Activated CD4-positive, alpha-beta T cell treated with anti-CD3 and anti-CD28 coated beads for 36 hours (primary cell): Measurements from ENCODE around the gene TRAPPC8. TPM values are rescaled to one million over a fixed set of nuclear protein-coding genes. Genes with fewer than 3 reads are reported as not detected.
"Not testable (repeated sequence)": the region's sequence is repeated elsewhere in the genome, so short reads cannot be mapped to it uniquely, and the experiment has no call there.

Experiments used
- ATAC-seq: fragments of 200-7000 bp; cut with Tn5 transposase; one replicate; pipeline ENCODE4 v1.10.0; 2021; ENCODE audit warnings: mild to moderate bottlenecking, moderate library complexity
- CTCF ChIA-PET: fragments of 350-600 bp; sonication (Branson Sonifier 250); formaldehyde crosslinking; loops from one replicate; lab custom pipeline; 2021; ENCODE audit warnings: antibody characterized with exemption; lab: Charles Lee
- POLR2A ChIA-PET: fragments of 350-600 bp; sonication (Branson Sonifier 250); formaldehyde crosslinking; loops from one replicate; lab custom pipeline; 2021; ENCODE audit warnings: antibody characterized with exemption, inconsistent platforms; lab: Charles Lee
- DNase-seq: peaks from one replicate; pipeline ENCODE4 v3.0.0-alpha.2; 2020
- H3K27ac Mint-ChIP-seq: one replicate; pipeline ENCODE4 v1.8.0; 2021; ENCODE audit warnings: mixed read lengths
- H3K27me3 Mint-ChIP-seq: one replicate; pipeline ENCODE4 v1.8.0; 2021; ENCODE audit warnings: mixed read lengths
- H3K36me3 Mint-ChIP-seq: one replicate; pipeline ENCODE4 v1.8.0; 2021; ENCODE audit warnings: low read depth, mixed read lengths
- H3K4me1 Mint-ChIP-seq: one replicate; pipeline ENCODE4 v1.8.0; 2021; ENCODE audit warnings: mixed read lengths
- H3K4me3 Mint-ChIP-seq: one replicate; pipeline ENCODE4 v1.8.0; 2021; ENCODE audit warnings: mild to moderate bottlenecking, moderate library complexity, mixed read lengths
- H3K9me3 Mint-ChIP-seq: one replicate; pipeline ENCODE4 v1.8.0; 2021; ENCODE audit warnings: low read depth, mixed read lengths
- intact Hi-C, 2 experiments: fragments of 100-400 bp; cut with DNase I in 1 of 2; cut with micrococcal nuclease in 1 of 2; formaldehyde crosslinking; loops; one replicate each; pipeline versions ENCODE4 v1.14.2 to v1.15.1; 2022 to 2024; cut with DNase I, micrococcal nuclease
- total RNA-seq, 2 experiments: library from RNA; stranded (reverse); gene quantifications; one replicate each; pipeline ENCODE4 v1.2.3, GENCODE V29; 2021

The TRAPPC8 gene
- total RNA-seq, 2 experiments from 2014 or later, result 23.3 to 24.2 TPM

- ATAC-seq (no peak), DNase-seq (no peak)
- POLR2A ChIA-PET, result no interaction called here
- H3K27me3 Mint-ChIP-seq, result no peaks in the 10 kb centered on the region
- H3K9me3 Mint-ChIP-seq, result no peaks in the 10 kb centered on the region
- H3K4me1 Mint-ChIP-seq, result no peaks in the 10 kb centered on the region
- CTCF ChIA-PET, result no interaction called here
- H3K27ac Mint-ChIP-seq, result no peak overlapping the region
- H3K36me3 Mint-ChIP-seq, result no peaks in the 10 kb centered on the region
- intact Hi-C loops, result no loop called here
- no peak overlapping the region for H3K4me3 Mint-ChIP-seq
Observed at GRCh38 chr18:31965316-31965970, 22.5 kb upstream of the TRAPPC8 start.

GRCh38 chr18:31957728-31958127, 14.8 kb upstream of the TRAPPC8 start:
- ATAC-seq, result no peak
- Mint-ChIP-seq H3K4me3 (no peak overlapping the region), H3K36me3 (no peaks in the 10 kb centered on the region), H3K27ac (no peak overlapping the region), H3K9me3 (no peaks in the 10 kb centered on the region), H3K27me3 (no peaks in the 10 kb centered on the region), H3K4me1 (no peaks in the 10 kb centered on the region)
- CTCF ChIA-PET, result interaction anchor here (0.7 kb wide), 1 partner anchor 105 kb away, joined by 3 read pairs; no protein-coding TSS in a partner anchor
- POLR2A ChIA-PET, result no interaction called here
- intact Hi-C loops, result loop anchor here (1.0 to 5.0 kb wide), 6 partner anchors 60 to 401 kb away; partner anchors contain the start of gene RNF125 (in 1 of the 2)
- DNase-seq, result no peak

GRCh38 chr18:31954349-31954748, 11.4 kb upstream of the TRAPPC8 start:
- no peak for ATAC-seq
- no peak overlapping the region for H3K27ac Mint-ChIP-seq
- CTCF ChIA-PET, result no interaction called here
- H3K4me3 Mint-ChIP-seq, result no peak overlapping the region
- H3K27me3 Mint-ChIP-seq, result no peaks in the 10 kb centered on the region
- intact Hi-C loops, result loop anchor here in 1 of 2 experiments (5.0 kb wide), 1 partner anchor 33 kb away; no protein-coding TSS in a partner anchor
- no peak for DNase-seq
- no peaks in the 10 kb centered on the region for H3K36me3 Mint-ChIP-seq
- POLR2A ChIA-PET, result no interaction called here
- peaks cover 2% of the 10 kb centered on the region for H3K4me1 Mint-ChIP-seq
- no peaks in the 10 kb centered on the region for H3K9me3 Mint-ChIP-seq

- H3K4me3 Mint-ChIP-seq, H3K4me1 Mint-ChIP-seq, H3K9me3 Mint-ChIP-seq, H3K27me3 Mint-ChIP-seq, POLR2A ChIA-PET, ATAC-seq, H3K36me3 Mint-ChIP-seq, DNase-seq, H3K27ac Mint-ChIP-seq: not testable (repeated sequence)
- CTCF ChIA-PET, result interaction anchor here (0.9 kb wide), 1 partner anchor 12 kb away, joined by 4 read pairs; no protein-coding TSS in a partner anchor
- intact Hi-C loops, result loop anchor here in 1 of 2 experiments (5.0 kb wide), 1 partner anchor 34 kb away; no protein-coding TSS in a partner anchor
Observed at GRCh38 chr18:31953699-31954098, 10.8 kb upstream of the TRAPPC8 start.

GRCh38 chr18:31952223-31952622, 9.3 kb upstream of the TRAPPC8 start:
- ChIA-PET CTCF (interaction anchor here (1.1 kb wide), 1 partner anchor 9 kb away, joined by 3 read pairs; the partner anchor contains the start of gene TRAPPC8), POLR2A (no interaction called here)
- ATAC-seq (no peak), DNase-seq (no peak)
- H3K4me1 Mint-ChIP-seq, result peaks cover 2% of the 10 kb centered on the region
- no peak overlapping the region for H3K27ac Mint-ChIP-seq
- H3K36me3 Mint-ChIP-seq, result no peaks in the 10 kb centered on the region
- H3K27me3 Mint-ChIP-seq, result no peaks in the 10 kb centered on the region
- intact Hi-C loops, result loop anchor here in 1 of 2 experiments (5.0 kb wide), 1 partner anchor 35 kb away; no protein-coding TSS in a partner anchor
- no peak overlapping the region for H3K4me3 Mint-ChIP-seq
- no peaks in the 10 kb centered on the region for H3K9me3 Mint-ChIP-seq

- POLR2A ChIA-PET, result no interaction called here
Observed at GRCh38 chr18:31950583-31950982, 7.7 kb upstream of the TRAPPC8 start.

GRCh38 chr18:31948349-31948748, 5.4 kb upstream of the TRAPPC8 start:
- H3K4me1 Mint-ChIP-seq, result peaks cover 15% of the 10 kb centered on the region
- POLR2A ChIA-PET, ATAC-seq, H3K27ac Mint-ChIP-seq, CTCF ChIA-PET, DNase-seq, H3K9me3 Mint-ChIP-seq, H3K27me3 Mint-ChIP-seq, H3K36me3 Mint-ChIP-seq, H3K4me3 Mint-ChIP-seq: not testable (repeated sequence)
- intact Hi-C loops, result loop anchor here in 1 of 2 experiments (10.0 kb wide), 1 partner anchor 526 kb away; the partner anchor contains the start of gene GAREM1

More at GRCh38 chr18:31950583-31950982, 7.7 kb upstream of the TRAPPC8 start:
- H3K27me3 Mint-ChIP-seq, result no peaks in the 10 kb centered on the region
- H3K27ac Mint-ChIP-seq, result no peak overlapping the region
- H3K4me3 Mint-ChIP-seq, result no peak overlapping the region
- H3K9me3 Mint-ChIP-seq, result no peaks in the 10 kb centered on the region
- H3K4me1 Mint-ChIP-seq, result peaks cover 2% of the 10 kb centered on the region
- intact Hi-C loops, result loop anchor here in 1 of 2 experiments (5.0 kb wide), 1 partner anchor 37 kb away; no protein-coding TSS in a partner anchor
- no peaks in the 10 kb centered on the region for H3K36me3 Mint-ChIP-seq
- CTCF ChIA-PET, result interaction anchor here (0.9 to 1.5 kb wide), 2 partner anchors 16 to 121 kb away, joined by 3 read pairs; no protein-coding TSS in a partner anchor
- DNase-seq, result no peak
- no peak for ATAC-seq

GRCh38 chr18:31946305-31947046, 3.5 kb upstream of the TRAPPC8 start:
- ATAC-seq (no peak), DNase-seq (no peak)
- intact Hi-C loops, result loop anchor here in 1 of 2 experiments (10.0 kb wide), 1 partner anchor 528 kb away; the partner anchor contains the start of gene GAREM1
- CTCF ChIA-PET, result no interaction called here
- Mint-ChIP-seq H3K27me3 (no peaks in the 10 kb centered on the region), H3K4me3 (no peak overlapping the region), H3K9me3 (no peaks in the 10 kb centered on the region), H3K36me3 (peaks cover 2% of the 10 kb centered on the region), H3K27ac (no peak overlapping the region), H3K4me1 (peaks cover 16% of the 10 kb centered on the region)
- POLR2A ChIA-PET, result no interaction called here

- H3K4me1 Mint-ChIP-seq, result peaks cover 33% of the 10 kb centered on the region
- H3K36me3 Mint-ChIP-seq, result peaks cover 6% of the 10 kb centered on the region
- CTCF ChIA-PET, result interaction anchor here (0.6 to 0.8 kb wide), 2 partner anchors 128 to 222 kb away, joined by 3 to 4 read pairs; no protein-coding TSS in a partner anchor
- POLR2A ChIA-PET, result interaction anchor here (1.0 to 2.0 kb wide), 2 partner anchors 74 to 83 kb away, joined by 3 to 12 read pairs; partner anchors contain the start of gene RNF125
- peak overlapping the region; percentile 99 for H3K4me3 Mint-ChIP-seq
- DNase-seq (no peak), ATAC-seq (no peak)
- H3K27ac Mint-ChIP-seq, result peak overlapping the region; percentile 82
- intact Hi-C loops, result loop anchor here (1.0 to 10.0 kb wide), 6 partner anchors 74 to 587 kb away; partner anchors contain the start of genes RNF125 (in 2 of the 2) and GAREM1 (in 1 of the 2)
- no peaks in the 10 kb centered on the region for H3K27me3 Mint-ChIP-seq
- no peaks in the 10 kb centered on the region for H3K9me3 Mint-ChIP-seq
Observed at GRCh38 chr18:31943878-31944816, 1.2 kb upstream of the TRAPPC8 start.

- Mint-ChIP-seq H3K9me3 (no peaks in the 10 kb centered on the region), H3K27me3 (no peaks in the 10 kb centered on the region), H3K36me3 (peaks cover 8% of the 10 kb centered on the region), H3K27ac (peak overlapping the region; percentile 100), H3K4me3 (peak overlapping the region; percentile 99), H3K4me1 (peaks cover 39% of the 10 kb centered on the region)
- ATAC-seq (peak; percentile 50), DNase-seq (peak; percentile 54)
- POLR2A ChIA-PET, result interaction anchor here (1.5 to 2.3 kb wide), 4 partner anchors 76 to 284 kb away, joined by 5 to 12 read pairs (median 6); partner anchors contain the start of genes RNF125 and RNF138
- intact Hi-C loops, result loop anchor here in 1 of 2 experiments (2.0 to 10.0 kb wide), 3 partner anchors 284 to 588 kb away; partner anchors contain the start of gene GAREM1
- CTCF ChIA-PET, result interaction anchor here (0.7 to 3.3 kb wide), 12 partner anchors 9 to 216 kb away, joined by 3 to 10 read pairs (median 4); partner anchors contain the start of genes RNF125 and RNF138
Observed at GRCh38 chr18:31942291-31942998, 483 bp downstream of the TRAPPC8 start.
